Activated B cell treated with CpG ODN at 0.5 μM for 24 hours (primary cell): Measurements from ENCODE around the gene PPP1R1A. TPM values are rescaled to one million over a fixed set of nuclear protein-coding genes. Genes with fewer than 3 reads are reported as not detected.

Experiments used
- ATAC-seq: fragments of 200-7000 bp; cut with Tn5 transposase; one replicate; pipeline ENCODE4 v1.10.0; 2021; ENCODE audit warnings: low read depth, mild to moderate bottlenecking, moderate library complexity
- CTCF ChIA-PET: fragments of 350-600 bp; sonication (Branson Sonifier 250); formaldehyde crosslinking; loops from one replicate; lab custom pipeline; 2021; ENCODE audit warnings: antibody characterized with exemption; lab: Charles Lee
- POLR2A ChIA-PET: fragments of 350-600 bp; sonication (Branson Sonifier 250); formaldehyde crosslinking; loops from one replicate; lab custom pipeline; 2021; ENCODE audit warnings: antibody characterized with exemption; lab: Charles Lee
- DNase-seq: peaks from one replicate; pipeline ENCODE4 v3.0.0; 2022
- H3K27ac Mint-ChIP-seq: one replicate; pipeline ENCODE4 v1.8.0; 2020; ENCODE audit warnings: mixed read lengths
- H3K27me3 Mint-ChIP-seq: one replicate; pipeline ENCODE4 v1.8.0; 2021; ENCODE audit warnings: mixed read lengths
- H3K36me3 Mint-ChIP-seq: one replicate; pipeline ENCODE4 v1.8.0; 2021; ENCODE audit warnings: low read depth, mixed read lengths
- H3K4me1 Mint-ChIP-seq: one replicate; pipeline ENCODE4 v1.8.0; 2021; ENCODE audit warnings: mixed read lengths
- H3K4me3 Mint-ChIP-seq: one replicate; pipeline ENCODE4 v1.8.0; 2020; ENCODE audit warnings: mild to moderate bottlenecking, mixed read lengths
- H3K9me3 Mint-ChIP-seq: one replicate; pipeline ENCODE4 v1.8.0; 2020; ENCODE audit warnings: mixed read lengths
- intact Hi-C: fragments of 100-400 bp; cut with micrococcal nuclease; formaldehyde crosslinking; loops from one replicate; pipeline ENCODE4 v1.15.1; 2024
- total RNA-seq: library from RNA; stranded (reverse); gene quantifications from 2 replicates; pipeline ENCODE4 v1.2.3, GENCODE V29; 2022
- TF ChIP-seq, protein P1 (sequence below): fragments of 200-600 bp; IDR thresholded peaks from one replicate; pipeline ENCODE4 v1.8.0; 2022; ENCODE audit warnings: antibody characterized with exemption, mild to moderate bottlenecking

The PPP1R1A gene
- total RNA-seq, 1 donor from 2014 or later: not detected

DNA sequence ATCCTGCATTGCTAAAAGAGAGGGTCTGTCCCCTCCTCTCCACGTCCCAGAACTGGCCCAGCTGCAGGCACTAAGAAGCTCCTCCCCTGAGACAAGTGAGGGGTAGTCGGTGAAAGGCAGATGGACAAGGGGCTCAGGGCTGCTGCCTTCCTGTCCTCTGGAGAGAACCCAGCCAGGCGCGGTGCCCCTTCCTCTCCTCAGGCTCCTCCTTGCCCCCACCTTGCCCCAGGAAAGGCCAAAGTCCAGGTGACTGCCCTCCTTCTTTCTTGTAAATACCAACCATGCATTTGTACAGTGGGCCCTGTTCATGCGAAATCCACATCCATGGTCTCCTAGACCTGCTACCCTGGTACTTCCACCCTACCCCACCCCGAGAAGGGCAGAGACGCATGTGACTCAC is 9.7 kb downstream of the PPP1R1A start:
- CTCF ChIA-PET: interaction anchor here (1.1 kb wide), 1 partner anchor 8 kb away, joined by 3 read pairs; no protein-coding TSS in a partner anchor
- Mint-ChIP-seq H3K27me3 (peaks cover 4% of the 10 kb centered on the region), H3K36me3 (peaks cover 18% of the 10 kb centered on the region), H3K9me3 (no peaks in the 10 kb centered on the region), H3K4me1 (peaks cover 6% of the 10 kb centered on the region), H3K4me3 (no peak overlapping the region), H3K27ac (no peak overlapping the region)
- POLR2A ChIA-PET: no interaction called here
- TF ChIP-seq, protein P1, sequence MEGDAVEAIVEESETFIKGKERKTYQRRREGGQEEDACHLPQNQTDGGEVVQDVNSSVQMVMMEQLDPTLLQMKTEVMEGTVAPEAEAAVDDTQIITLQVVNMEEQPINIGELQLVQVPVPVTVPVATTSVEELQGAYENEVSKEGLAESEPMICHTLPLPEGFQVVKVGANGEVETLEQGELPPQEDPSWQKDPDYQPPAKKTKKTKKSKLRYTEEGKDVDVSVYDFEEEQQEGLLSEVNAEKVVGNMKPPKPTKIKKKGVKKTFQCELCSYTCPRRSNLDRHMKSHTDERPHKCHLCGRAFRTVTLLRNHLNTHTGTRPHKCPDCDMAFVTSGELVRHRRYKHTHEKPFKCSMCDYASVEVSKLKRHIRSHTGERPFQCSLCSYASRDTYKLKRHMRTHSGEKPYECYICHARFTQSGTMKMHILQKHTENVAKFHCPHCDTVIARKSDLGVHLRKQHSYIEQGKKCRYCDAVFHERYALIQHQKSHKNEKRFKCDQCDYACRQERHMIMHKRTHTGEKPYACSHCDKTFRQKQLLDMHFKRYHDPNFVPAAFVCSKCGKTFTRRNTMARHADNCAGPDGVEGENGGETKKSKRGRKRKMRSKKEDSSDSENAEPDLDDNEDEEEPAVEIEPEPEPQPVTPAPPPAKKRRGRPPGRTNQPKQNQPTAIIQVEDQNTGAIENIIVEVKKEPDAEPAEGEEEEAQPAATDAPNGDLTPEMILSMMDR: no peak
- no peak for DNase-seq
- ATAC-seq: no peak
- intact Hi-C loops: loop anchor here (1.0 kb wide), 1 partner anchor 25 kb away; no protein-coding TSS in a partner anchor

DNA sequence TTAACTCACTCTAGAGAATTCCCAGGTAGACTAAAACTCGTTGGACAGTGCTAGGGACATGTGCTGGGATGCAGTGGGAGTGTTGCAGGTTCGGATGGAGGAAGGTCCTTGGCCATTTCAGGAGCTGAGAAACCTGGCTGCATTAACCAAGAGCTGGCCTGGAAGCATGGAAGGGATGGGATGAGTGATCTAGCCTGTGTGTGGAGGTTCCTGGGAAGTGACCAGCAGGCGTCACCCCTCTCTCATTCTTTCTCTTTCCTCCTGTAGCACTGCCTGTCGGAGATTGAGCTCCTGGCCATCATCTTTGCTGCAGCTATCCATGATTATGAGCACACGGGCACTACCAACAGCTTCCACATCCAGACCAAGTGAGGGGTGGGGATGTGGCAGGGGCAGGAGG is 15.6 kb downstream of the PPP1R1A start:
- H3K27me3 Mint-ChIP-seq: no peaks in the 10 kb centered on the region
- peaks cover 35% of the 10 kb centered on the region for H3K36me3 Mint-ChIP-seq
- intact Hi-C loops: no loop called here
- no peaks in the 10 kb centered on the region for H3K9me3 Mint-ChIP-seq
- H3K4me1 Mint-ChIP-seq: no peaks in the 10 kb centered on the region
- H3K27ac Mint-ChIP-seq: no peak overlapping the region
- H3K4me3 Mint-ChIP-seq: no peak overlapping the region
- ATAC-seq (no peak), DNase-seq (no peak)
- TF ChIP-seq, protein P1: no peak
- POLR2A ChIA-PET: no interaction called here
- CTCF ChIA-PET: no interaction called here

DNA sequence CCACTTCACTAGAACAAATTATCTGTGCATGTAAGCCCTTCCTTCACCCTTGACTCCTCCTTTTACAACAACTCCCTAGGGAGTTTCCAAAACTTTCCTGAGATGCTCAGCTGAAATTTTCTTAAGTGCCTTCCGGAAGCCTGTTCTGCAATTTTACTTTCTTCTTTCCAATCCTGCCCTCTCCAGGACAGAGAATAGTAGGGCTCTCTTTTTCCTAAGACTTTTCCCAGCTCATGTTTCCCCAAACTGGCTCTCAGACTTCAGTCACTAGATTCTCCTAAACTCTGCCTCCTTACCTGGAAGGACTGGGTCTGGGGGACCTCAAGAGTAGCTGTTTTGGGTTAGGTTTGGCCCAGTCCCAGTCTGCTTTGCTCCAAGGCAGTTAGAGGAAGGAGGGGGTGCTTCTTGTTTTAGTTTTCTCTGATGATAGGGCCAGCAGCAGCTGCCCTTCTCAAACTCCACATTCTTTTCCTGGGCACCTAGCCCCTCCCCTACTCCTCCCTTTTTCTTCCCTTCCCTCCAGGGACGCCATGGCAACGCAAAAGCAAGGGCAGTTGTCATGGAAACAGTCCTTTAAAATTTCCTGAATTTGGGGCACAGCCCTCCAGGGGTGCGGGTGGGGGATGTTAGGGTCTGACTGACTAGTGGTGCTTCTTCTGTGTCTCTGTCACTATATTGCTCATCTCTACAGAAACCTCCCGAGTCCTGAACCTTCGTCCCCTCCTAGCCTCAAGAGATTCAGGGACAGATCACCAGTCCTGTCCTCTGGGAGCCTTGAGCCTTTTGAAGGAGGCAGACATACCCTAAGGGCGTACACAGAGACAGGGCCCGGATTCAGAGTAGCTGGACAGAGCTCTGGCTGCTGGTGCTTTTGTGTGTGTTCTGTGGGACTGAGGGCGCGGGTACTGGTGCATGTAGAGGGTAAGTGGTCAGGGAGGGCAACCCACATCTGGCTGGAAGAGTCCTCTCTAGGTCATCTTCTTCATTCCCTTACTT is 17.0 kb downstream of the PPP1R1A start:
- ATAC-seq (no peak), DNase-seq (no peak)
- H3K27ac Mint-ChIP-seq: no peak overlapping the region
- no peaks in the 10 kb centered on the region for H3K9me3 Mint-ChIP-seq
- no peaks in the 10 kb centered on the region for H3K27me3 Mint-ChIP-seq
- no peaks in the 10 kb centered on the region for H3K4me1 Mint-ChIP-seq
- no peak overlapping the region for H3K4me3 Mint-ChIP-seq
- intact Hi-C loops: no loop called here
- H3K36me3 Mint-ChIP-seq: peaks cover 31% of the 10 kb centered on the region
- POLR2A ChIA-PET: no interaction called here
- CTCF ChIA-PET: interaction anchor here (1.0 kb wide), 1 partner anchor 8 kb away, joined by 4 read pairs; no protein-coding TSS in a partner anchor
- TF ChIP-seq, protein P1: no peak

DNA sequence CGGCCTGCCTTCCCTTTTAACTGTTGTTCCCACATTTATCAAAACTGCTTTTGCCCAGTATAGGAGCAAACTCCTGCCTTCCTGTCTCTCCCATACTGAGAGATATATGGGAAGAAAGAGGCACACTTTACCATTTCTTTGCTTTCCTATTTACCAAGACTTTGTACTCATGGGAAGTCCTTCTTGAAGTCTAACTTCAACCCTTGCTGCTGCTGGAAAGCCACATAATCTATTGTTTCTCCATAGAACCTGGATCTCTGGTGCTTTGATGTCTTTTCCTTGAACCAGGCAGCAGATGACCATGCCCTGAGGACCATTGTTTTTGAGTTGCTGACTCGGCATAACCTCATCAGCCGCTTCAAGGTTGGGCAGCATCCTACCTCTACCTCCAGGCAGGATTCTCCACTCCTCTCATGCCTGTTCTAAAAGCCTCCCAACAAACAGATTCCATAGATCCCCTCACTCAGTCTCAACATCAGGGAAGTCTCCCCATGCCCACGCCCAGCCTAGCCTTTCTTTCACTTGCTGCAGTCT is 18.4 kb downstream of the PPP1R1A start:
- intact Hi-C loops: loop anchor here (10.0 kb wide), 1 partner anchor 155 kb away; the partner anchor contains the start of gene ITGA5

More for the DNA sequence above, 18.4 kb downstream of the PPP1R1A start:
- TF ChIP-seq, protein P1: no peak
- DNase-seq: no peak
- H3K27me3 Mint-ChIP-seq: no peaks in the 10 kb centered on the region
- POLR2A ChIA-PET: no interaction called here
- H3K9me3 Mint-ChIP-seq: no peaks in the 10 kb centered on the region
- no peaks in the 10 kb centered on the region for H3K4me1 Mint-ChIP-seq
- H3K36me3 Mint-ChIP-seq: peaks cover 26% of the 10 kb centered on the region
- CTCF ChIA-PET: interaction anchor here (1.0 kb wide), 1 partner anchor 10 kb away, joined by 4 read pairs; no protein-coding TSS in a partner anchor
- no peak overlapping the region for H3K4me3 Mint-ChIP-seq
- no peak for ATAC-seq
- H3K27ac Mint-ChIP-seq: no peak overlapping the region
